Ascending aorta (tissue), 2 donors: ENCODE results near the gene ITGB1. TPM values are rescaled to one million over a fixed set of nuclear protein-coding genes. Genes with fewer than 3 reads are reported as not detected.

ENCODE experiments used
- DNase-seq, 2 donors: peaks; one replicate each; pipeline ENCODE4 v3.0.0-alpha.2; 2019; ENCODE audit warnings: low spot score in 2 of 2
- H3K27ac ChIP-seq, 2 donors: fragments of 200-600 bp; sonication (generic); one replicate each; pipeline ENCODE4 v1.5.1; 2016 to 2017; ENCODE audit warnings: mild to moderate bottlenecking in 1 of 2
- H3K27me3 ChIP-seq: fragments of 200-600 bp; sonication (generic); one replicate; pipeline ENCODE4 v1.5.1; 2017
- H3K36me3 ChIP-seq, 2 donors: fragments of 200-600 bp; sonication (generic); one replicate each; pipeline ENCODE4 v1.5.1; 2016
- H3K4me1 ChIP-seq, 2 donors: fragments of 200-600 bp; sonication (generic); one replicate each; pipeline ENCODE4 v1.5.1; 2016 to 2017; ENCODE audit warnings: mild to moderate bottlenecking in 1 of 2
- H3K4me3 ChIP-seq, 2 donors: fragments of 200-600 bp; sonication (generic); one replicate each; pipeline ENCODE4 v1.5.1; 2016 to 2017; ENCODE audit warnings: mild to moderate bottlenecking in 1 of 2
- H3K9me3 ChIP-seq, 2 donors: fragments of 200-600 bp; sonication (generic); one replicate each; pipeline ENCODE4 v1.5.1; 2016
- intact Hi-C: fragments of 100-400 bp; cut with DNase I; formaldehyde crosslinking; loops from one replicate; pipeline ENCODE4 v1.15.1; 2023
- total RNA-seq: library from RNA; depleted of rRNA; stranded (reverse); fragments of >200 nt; gene quantifications from one replicate; pipeline ENCODE4 v1.1.0, GENCODE V29; 2016
- TF ChIP-seq, protein P1 (sequence below), 3 experiments: fragments of 200-600 bp in 2 of 3; fragments of 450-650 bp in 1 of 3; sonication (generic) in 2 of 3; IDR thresholded peaks; one replicate each; pipeline ENCODE4 v1.5.1; 2016 to 2019; ENCODE audit warnings: antibody characterized with exemption in 3 of 3, mild to moderate bottlenecking in 1 of 3, moderate library complexity in 1 of 3

The ITGB1 gene
- total RNA-seq, 1 donor from 2014 or later, result 569 TPM

DNA sequence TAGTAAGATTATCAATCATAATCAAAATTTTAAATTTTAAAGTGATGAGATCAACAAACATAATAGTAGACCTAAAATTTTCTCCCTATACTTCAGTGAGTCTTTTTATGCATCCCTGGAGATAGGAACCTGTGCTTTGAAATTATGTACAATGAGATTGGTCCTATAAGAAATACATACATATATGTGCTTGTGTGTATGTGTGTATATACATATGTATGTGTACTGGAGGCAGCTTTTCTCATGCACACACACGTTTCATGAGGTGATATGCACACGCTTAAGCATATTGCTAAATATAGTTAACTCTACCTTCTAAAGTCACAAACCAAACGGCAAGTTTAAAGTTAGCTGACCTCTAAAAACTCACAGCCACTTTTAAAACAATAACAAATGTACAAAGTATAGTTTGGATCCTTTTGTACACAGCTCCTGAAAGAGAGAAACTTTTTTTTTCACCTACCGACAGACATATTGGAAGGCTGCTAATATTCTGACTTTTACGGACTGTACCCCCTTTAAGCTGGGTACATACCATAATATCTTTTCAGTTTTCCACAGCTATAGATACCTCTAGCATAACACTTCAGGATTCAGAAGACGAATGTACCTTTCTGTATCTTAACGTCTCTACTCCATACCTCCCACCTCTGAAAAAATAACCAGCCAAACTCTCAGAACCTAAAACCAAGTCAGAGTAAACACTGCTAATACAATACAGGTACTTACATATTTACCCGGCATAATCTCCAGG is 3.3 kb downstream of the ITGB1 start:
- no peak for DNase-seq
- intact Hi-C loops, result no loop called here
- no peaks in the 10 kb centered on the region for H3K27me3 ChIP-seq
- no peaks in the 10 kb centered on the region for H3K36me3 ChIP-seq
- H3K4me1 ChIP-seq, result peaks cover 8 to 20% of the 10 kb centered on the region in 2 donors
- no peaks in the 10 kb centered on the region for H3K9me3 ChIP-seq
- TF ChIP-seq, protein P1, sequence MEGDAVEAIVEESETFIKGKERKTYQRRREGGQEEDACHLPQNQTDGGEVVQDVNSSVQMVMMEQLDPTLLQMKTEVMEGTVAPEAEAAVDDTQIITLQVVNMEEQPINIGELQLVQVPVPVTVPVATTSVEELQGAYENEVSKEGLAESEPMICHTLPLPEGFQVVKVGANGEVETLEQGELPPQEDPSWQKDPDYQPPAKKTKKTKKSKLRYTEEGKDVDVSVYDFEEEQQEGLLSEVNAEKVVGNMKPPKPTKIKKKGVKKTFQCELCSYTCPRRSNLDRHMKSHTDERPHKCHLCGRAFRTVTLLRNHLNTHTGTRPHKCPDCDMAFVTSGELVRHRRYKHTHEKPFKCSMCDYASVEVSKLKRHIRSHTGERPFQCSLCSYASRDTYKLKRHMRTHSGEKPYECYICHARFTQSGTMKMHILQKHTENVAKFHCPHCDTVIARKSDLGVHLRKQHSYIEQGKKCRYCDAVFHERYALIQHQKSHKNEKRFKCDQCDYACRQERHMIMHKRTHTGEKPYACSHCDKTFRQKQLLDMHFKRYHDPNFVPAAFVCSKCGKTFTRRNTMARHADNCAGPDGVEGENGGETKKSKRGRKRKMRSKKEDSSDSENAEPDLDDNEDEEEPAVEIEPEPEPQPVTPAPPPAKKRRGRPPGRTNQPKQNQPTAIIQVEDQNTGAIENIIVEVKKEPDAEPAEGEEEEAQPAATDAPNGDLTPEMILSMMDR (IDR thresholded peaks at IDR 0.05), result no peak
- peak overlapping the region; percentile 43 to 99 for H3K27ac ChIP-seq
- peak overlapping the region; percentile 72 to 90 for H3K4me3 ChIP-seq

DNA sequence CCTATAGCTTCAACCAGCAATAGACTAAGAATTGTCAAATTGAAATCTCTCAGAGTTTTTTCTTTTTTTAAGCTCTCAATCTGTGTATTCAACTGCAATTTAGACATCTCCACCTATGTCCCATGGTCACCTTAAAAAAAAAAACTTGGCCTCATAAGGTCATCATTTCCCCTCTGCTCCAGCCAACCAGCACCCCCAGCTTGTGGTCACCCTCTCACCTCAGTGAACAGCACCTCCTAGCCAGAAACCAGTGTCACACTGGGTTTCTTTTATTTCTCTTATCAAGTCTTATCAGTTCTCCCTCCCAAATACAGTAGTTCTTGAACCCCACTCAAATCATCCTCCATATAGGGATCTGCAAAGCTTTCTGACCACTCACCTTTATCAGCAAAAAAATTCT is 4.0 kb downstream of the ITGB1 start:
- intact Hi-C loops, result no loop called here
- H3K4me3 ChIP-seq, result peak overlapping the region; percentile 72 to 90
- H3K9me3 ChIP-seq, result no peaks in the 10 kb centered on the region
- no peaks in the 10 kb centered on the region for H3K27me3 ChIP-seq
- H3K36me3 ChIP-seq, result no peaks in the 10 kb centered on the region
- no peak for DNase-seq
- TF ChIP-seq, protein P1 (IDR thresholded peaks at IDR 0.05), result no peak
- H3K27ac ChIP-seq, result peak overlapping the region; percentile 26 to 99
- H3K4me1 ChIP-seq, result peaks cover 8 to 21% of the 10 kb centered on the region in 2 donors

DNA sequence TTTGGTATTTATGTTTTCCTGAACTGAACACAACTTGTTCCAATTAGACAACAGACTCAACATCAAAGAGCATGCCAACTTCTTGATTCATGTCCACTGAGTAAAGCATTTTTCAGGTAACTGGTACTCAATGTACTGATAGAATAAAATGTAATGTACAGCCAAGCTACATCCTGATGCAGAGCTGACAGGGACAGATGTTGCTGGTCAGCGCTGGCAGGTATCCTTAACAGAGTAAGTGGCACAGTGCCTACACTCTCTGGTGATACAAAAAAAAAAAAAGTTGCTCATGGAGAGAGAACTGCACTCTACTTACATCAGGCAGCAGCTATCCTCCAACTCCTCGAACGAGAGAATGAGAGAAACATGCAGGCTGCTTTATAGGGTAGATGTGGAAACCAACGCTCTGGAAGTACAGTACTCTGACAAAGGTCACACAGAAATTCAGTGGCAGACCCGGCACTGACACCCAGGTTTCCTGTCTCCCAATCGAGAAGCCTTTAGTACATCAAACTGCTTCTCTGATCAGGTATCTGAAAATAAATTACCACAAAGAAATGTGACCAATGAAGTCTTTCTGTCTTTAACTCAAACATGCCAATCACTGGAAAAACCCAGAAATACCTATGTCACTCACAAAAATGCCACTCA is 4.6 kb downstream of the ITGB1 start:
- TF ChIP-seq, protein P1 (IDR thresholded peaks at IDR 0.05), result no peak
- Histone ChIP-seq H3K4me3 (peak overlapping the region; percentile 8 to 90), H3K9me3 (no peaks in the 10 kb centered on the region), H3K27me3 (no peaks in the 10 kb centered on the region), H3K36me3 (no peaks in the 10 kb centered on the region), H3K27ac (peak overlapping the region; percentile 26 to 99), H3K4me1 (peaks cover 9 to 23% of the 10 kb centered on the region in 2 donors)
- intact Hi-C loops, result no loop called here
- DNase-seq, result no peak

DNA sequence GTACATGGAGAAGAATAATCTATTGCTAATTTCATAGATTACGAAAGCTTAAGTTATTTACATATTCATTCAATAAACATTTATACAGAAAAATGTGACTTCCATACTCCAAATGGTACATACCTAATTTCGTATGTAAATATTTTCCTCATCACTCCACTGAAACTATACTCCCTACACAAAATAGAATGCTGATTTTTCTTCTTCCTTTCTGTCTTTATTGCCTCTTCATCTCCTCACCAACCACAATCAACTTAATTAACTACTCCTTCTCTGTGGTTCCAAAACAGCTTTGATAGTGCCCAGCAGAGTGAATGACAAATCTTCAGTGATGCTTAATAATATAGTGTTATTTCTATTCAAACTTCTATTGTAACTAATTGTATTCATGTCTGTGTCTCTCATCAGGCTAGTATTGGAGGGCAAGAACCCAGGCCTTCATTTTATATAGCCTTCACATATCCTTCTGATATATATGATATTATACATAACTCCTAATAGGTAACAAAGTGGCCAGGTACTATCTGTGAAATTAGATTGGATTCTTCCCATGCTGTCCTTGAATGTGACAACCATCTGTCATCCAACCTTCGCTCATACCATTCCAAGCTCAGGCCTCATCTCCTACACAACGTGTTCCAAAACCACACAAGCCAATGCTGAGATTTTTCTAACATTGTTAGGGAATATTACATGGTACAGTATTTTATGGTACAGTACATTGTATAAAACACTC is 5.3 kb downstream of the ITGB1 start:
- Histone ChIP-seq H3K36me3 (no peaks in the 10 kb centered on the region), H3K4me1 (peaks cover 13 to 23% of the 10 kb centered on the region in 2 donors), H3K27me3 (no peaks in the 10 kb centered on the region), H3K27ac (peak overlapping the region; percentile 26 to 99), H3K9me3 (no peaks in the 10 kb centered on the region), H3K4me3 (peak overlapping the region in 1 of 2 donors; percentile 90)
- intact Hi-C loops, result no loop called here
- TF ChIP-seq, protein P1 (IDR thresholded peaks at IDR 0.05), result no peak
- DNase-seq, result no peak

DNA sequence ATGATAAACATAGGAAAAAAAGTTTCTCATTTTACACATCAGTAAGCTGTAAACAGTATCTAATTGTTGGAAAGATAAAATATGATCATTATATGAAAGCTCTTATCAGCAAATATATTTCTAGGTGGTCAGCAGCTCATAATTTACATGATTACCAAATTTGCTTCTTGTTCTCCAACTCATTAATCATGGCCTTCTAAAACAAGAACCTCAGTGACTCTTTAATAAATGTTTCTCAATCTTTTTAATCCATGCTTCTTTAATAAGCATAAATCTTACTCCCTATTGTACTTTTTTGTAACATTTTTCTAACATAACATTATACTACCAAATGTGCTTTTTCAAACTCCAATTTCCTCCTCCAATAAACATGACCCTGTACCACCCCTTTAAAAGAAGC is 5.9 kb downstream of the ITGB1 start:
- TF ChIP-seq, protein P1 (IDR thresholded peaks at IDR 0.05), result no peak
- Histone ChIP-seq H3K36me3 (no peaks in the 10 kb centered on the region), H3K9me3 (no peaks in the 10 kb centered on the region), H3K27ac (peak overlapping the region in 1 of 2 donors; percentile 4), H3K4me1 (peaks cover 13 to 23% of the 10 kb centered on the region in 2 donors), H3K4me3 (no peak overlapping the region), H3K27me3 (no peaks in the 10 kb centered on the region)
- intact Hi-C loops, result no loop called here
- no peak for DNase-seq
